CD4-positive, alpha-beta T cell treated with Interleukin-17A for 1 hour (primary cell): ENCODE results near the gene EVC.

Experiments used
- DNase-seq: peaks from one replicate; pipeline ENCODE4 v3.0.0-alpha.2; 2020

EVC gene

GRCh38 chr4:5710961-5711478, at the start of gene EVC:
Gene EVC, plus strand, starts transcription at chr4:5711201. Its CDS starts 180 bp downstream, at chr4:5711381.
- DNase-seq: peak; percentile 21

GRCh38 chr4:5661237-5661636, 49.8 kb upstream of the EVC start:
- no peak for DNase-seq

DNA sequence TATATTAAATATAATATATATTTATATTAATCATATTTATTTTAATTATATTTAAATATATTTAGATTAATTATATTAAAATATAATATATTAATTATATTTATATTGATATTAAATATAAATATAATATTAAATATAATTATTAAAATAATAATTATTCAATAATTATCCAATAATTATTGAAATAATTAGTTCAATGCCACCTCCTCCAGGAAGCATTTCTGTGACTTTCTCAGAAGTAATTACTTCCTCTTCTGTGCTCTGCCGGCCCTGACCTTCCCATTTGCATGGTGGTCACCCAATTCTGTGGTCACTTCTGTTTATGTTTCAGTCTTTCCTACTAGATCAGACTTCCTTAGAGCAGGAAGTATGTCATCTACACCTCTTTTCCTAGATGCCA, 48.4 kb upstream of the EVC start:
- no peak for DNase-seq

DNA sequence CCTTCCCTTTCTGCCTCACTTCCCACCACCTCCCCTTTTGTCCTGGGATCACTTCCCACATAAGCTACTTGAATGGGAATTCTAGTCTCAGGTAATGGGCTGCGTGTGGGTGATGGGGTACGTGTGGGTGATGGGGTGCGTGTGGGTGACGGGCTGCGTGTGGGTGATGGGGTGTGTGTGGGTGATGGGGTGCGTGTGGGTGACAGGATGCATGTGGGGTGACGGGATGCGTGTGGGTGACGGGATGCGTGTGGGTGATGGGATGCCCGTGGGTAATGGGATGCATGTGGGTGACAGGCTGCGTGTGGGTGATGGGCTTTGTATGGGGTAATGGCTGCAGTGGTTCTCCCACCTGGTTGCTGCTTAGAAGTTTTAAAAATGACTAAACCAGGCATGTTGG, 46.2 kb upstream of the EVC start:
- no peak for DNase-seq

DNA sequence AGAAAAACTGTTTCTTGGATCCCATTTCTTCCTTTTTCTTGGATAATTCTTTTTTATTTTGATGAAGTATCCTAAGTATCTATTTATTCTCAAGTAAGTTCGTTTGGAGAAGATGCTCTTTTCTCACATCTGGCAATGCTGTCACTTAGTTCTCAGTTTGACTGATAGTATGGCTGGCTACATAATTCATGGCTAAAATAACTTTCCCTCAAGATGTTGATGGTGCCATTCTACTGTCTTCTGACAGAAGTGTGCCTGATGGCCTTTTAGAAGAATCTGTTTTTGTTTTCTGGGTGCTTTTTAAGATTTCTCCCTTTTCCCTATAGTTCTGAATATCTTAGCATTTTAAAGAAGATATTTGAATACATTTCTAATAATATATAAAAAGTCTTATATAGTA, 44.3 kb upstream of the EVC start:
- no peak for DNase-seq

- no peak for DNase-seq
These were observed 34.2 kb upstream of the EVC start for GRCh38 chr4:5676763-5677162.

DNA sequence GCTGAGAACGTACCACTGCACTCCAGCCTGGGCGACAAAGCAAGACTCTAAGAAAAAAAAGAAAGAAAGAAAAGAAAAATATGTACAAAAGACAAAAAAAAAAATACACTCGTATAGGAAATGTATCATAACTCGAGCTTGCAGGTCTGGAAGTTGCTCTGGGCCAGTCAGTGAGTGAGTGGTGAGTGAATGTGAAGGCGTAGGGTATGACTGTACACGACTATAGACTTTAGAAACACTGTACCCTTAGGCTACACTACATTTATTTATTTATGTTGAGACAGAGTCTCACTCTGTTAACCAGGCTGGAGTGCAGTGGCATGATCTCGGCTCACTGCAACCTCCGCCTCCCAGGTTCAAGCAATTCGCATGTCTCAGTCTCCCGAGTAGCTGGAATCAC, 32.0 kb upstream of the EVC start:
- no peak for DNase-seq

GRCh38 chr4:5683566-5683965, 27.4 kb upstream of the EVC start:
- DNase-seq: no peak

GRCh38 chr4:5685296-5685695, 25.7 kb upstream of the EVC start:
- no peak for DNase-seq

- DNase-seq: no peak
These were observed 24.7 kb upstream of the EVC start for GRCh38 chr4:5686338-5686737.

- no peak for DNase-seq
These were observed 21.9 kb upstream of the EVC start for GRCh38 chr4:5689065-5689464.

GRCh38 chr4:5691491-5692132, 19.4 kb upstream of the EVC start:
- no peak for DNase-seq

- DNase-seq: no peak
These were observed 17.1 kb upstream of the EVC start for GRCh38 chr4:5693871-5694270.

GRCh38 chr4:5696341-5696740, 14.7 kb upstream of the EVC start:
- no peak for DNase-seq

GRCh38 chr4:5700459-5700858, 10.5 kb upstream of the EVC start:
- DNase-seq: no peak

DNA sequence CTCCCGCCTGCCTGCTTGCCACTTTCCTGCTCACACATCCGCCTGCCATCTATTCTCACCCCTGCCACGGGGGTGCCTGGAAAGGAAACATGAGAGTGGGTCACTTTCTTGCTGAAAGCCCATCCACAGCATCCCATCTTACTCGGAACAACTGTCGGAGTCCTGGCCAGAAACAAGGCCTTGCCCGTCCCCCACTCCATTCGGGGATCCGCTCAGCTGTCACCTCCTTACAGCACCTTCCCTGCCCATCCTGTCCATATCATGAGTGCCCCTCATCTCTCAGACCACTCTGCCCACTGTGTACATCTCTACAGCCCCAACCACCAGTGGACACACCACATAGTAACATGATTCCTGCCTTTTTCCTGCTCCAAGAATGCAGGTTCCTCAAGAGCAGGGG, 9.0 kb upstream of the EVC start:
- DNase-seq: no peak

GRCh38 chr4:5703831-5704230, 7.2 kb upstream of the EVC start:
- no peak for DNase-seq

DNA sequence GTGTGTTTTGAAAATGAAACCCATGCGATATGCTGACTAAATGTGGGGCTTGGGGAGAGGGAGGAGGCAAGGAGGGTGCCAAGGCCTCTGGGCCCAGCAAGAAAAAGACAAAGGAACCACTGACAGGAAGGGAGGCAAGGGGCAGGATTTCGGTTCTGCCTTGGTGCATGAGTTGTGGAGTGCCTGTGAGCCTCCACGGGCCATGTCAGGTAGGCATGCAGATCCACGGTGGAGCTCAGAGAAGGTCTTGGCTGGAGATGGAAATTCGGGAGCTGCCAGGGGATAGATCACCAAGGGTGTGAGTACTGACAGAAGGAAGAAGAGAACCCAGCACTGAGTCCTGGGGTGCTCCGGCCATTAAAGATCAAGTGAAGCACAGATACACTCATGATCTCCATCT, 6.7 kb upstream of the EVC start:
- DNase-seq: no peak

GRCh38 chr4:5705647-5706320, 5.2 kb upstream of the EVC start:
- DNase-seq: no peak

GRCh38 chr4:5706486-5707290, 4.3 kb upstream of the EVC start:
- no peak for DNase-seq

- DNase-seq: no peak
These were observed 3.6 kb upstream of the EVC start for GRCh38 chr4:5707366-5707765.

GRCh38 chr4:5707778-5708448, 3.1 kb upstream of the EVC start:
- DNase-seq: no peak

DNA sequence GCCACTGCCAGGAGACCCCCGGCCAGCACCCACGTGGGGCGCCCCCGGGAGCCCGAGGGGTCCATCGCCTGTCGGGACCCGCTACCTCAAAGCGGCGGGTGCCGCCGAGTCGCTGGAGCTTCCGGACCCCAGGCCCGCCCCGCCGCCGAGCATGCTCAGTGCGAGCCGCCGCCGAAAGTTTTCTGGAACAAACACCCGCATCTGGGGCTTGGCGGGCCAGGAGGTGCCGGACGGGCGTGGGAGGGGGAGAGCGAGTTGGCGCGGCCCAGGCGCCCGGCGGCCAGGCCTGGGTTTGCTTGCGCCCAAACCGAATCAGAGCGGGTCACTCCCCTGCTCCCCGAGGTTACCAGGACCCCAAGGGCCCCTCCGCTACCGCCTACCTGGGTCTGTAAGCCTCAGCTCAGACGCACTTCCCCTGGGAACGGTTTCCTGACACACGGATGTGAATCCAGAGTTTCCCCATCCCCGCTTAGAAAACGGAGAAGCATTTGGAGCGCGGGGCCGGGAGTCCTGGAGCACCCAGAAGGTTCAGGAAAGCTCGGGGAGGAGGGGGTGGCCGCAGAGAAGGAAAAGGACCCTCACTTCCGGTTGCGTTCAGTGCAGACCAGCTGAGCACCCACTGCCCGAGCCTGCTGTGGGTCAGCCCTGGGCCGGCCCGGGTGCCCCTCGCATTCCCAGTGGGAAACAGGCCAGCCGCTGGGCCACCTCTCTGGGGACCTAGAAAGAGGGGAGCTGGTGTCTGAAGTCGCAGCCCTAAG, 2.4 kb upstream of the EVC start, which contains the start of gene EVC2:
Gene EVC2, minus strand, starts transcription at position 111 of the 758 bp plus-strand sequence. Its CDS starts 46 bp downstream, at position 65.
- peak; percentile 13 for DNase-seq
